Measurements from ENCODE around the gene RARG. TPM values are rescaled to one million over a fixed set of nuclear protein-coding genes. Genes with fewer than 3 reads are reported as not detected.
"Not testable (repeated sequence)": the region's sequence is repeated elsewhere in the genome, so short reads cannot be mapped to it uniquely, and the experiment has no call there.

Gene RARG
- total RNA-seq, 1 donor from 2014 or later: 6.1 TPM

GRCh38 chr12:53170215-53170614 lies 61.8 kb downstream of the RARG start:
- no peak for TF ChIP-seq CTCF (IDR thresholded peaks at IDR 0.05; ENCODE audit: insufficient read depth, low read length, poor library complexity, severe bottlenecking)
- H3K27me3 ChIP-seq (ENCODE audit: control insufficient read depth, insufficient read depth, low read length): no peaks in the 10 kb centered on the region
- DNase-seq (ENCODE audit: low read depth): no peak
- H3K4me3 ChIP-seq (ENCODE audit: low read depth, low read length): no peak overlapping the region
- no peaks in the 10 kb centered on the region for H3K36me3 ChIP-seq (ENCODE audit: control insufficient read depth, insufficient read depth, low read length)

GRCh38 chr12:53169644-53170043 lies 62.4 kb downstream of the RARG start:
- no peak for TF ChIP-seq CTCF (IDR thresholded peaks at IDR 0.05; ENCODE audit: insufficient read depth, low read length, poor library complexity, severe bottlenecking)
- no peak for DNase-seq (ENCODE audit: low read depth)
- H3K36me3 ChIP-seq (ENCODE audit: control insufficient read depth, insufficient read depth, low read length): no peaks in the 10 kb centered on the region
- H3K27me3 ChIP-seq (ENCODE audit: control insufficient read depth, insufficient read depth, low read length): no peaks in the 10 kb centered on the region
- H3K4me3 ChIP-seq (ENCODE audit: low read depth, low read length): no peak overlapping the region

GRCh38 chr12:53166837-53167236 lies 65.2 kb downstream of the RARG start:
- Histone ChIP-seq H3K4me3 (ENCODE audit: low read depth, low read length) (no peak overlapping the region), H3K27me3 (ENCODE audit: control insufficient read depth, insufficient read depth, low read length) (no peaks in the 10 kb centered on the region), H3K36me3 (ENCODE audit: control insufficient read depth, insufficient read depth, low read length) (no peaks in the 10 kb centered on the region)
- DNase-seq (ENCODE audit: low read depth): no peak
- TF ChIP-seq CTCF (IDR thresholded peaks at IDR 0.05; ENCODE audit: insufficient read depth, low read length, poor library complexity, severe bottlenecking): no peak

GRCh38 chr12:53163008-53163407 lies 69.0 kb downstream of the RARG start:
- H3K36me3 ChIP-seq (ENCODE audit: control insufficient read depth, insufficient read depth, low read length); DNase-seq (ENCODE audit: low read depth); H3K4me3 ChIP-seq (ENCODE audit: low read depth, low read length); H3K27me3 ChIP-seq (ENCODE audit: control insufficient read depth, insufficient read depth, low read length): not testable (repeated sequence)

GRCh38 chr12:53161119-53161911 lies 70.7 kb downstream of the RARG start:
- H3K4me3 ChIP-seq (ENCODE audit: low read depth, low read length): no peak overlapping the region
- H3K36me3 ChIP-seq (ENCODE audit: control insufficient read depth, insufficient read depth, low read length): no peaks in the 10 kb centered on the region
- no peaks in the 10 kb centered on the region for H3K27me3 ChIP-seq (ENCODE audit: control insufficient read depth, insufficient read depth, low read length)
- no peak for TF ChIP-seq CTCF (IDR thresholded peaks at IDR 0.05; ENCODE audit: insufficient read depth, low read length, poor library complexity, severe bottlenecking)
- DNase-seq (ENCODE audit: low read depth): no peak

- Histone ChIP-seq H3K36me3 (ENCODE audit: control insufficient read depth, insufficient read depth, low read length) (no peaks in the 10 kb centered on the region), H3K27me3 (ENCODE audit: control insufficient read depth, insufficient read depth, low read length) (no peaks in the 10 kb centered on the region)
- no peak for TF ChIP-seq CTCF (IDR thresholded peaks at IDR 0.05; ENCODE audit: insufficient read depth, low read length, poor library complexity, severe bottlenecking)
These were observed 71.3 kb downstream of the RARG start for GRCh38 chr12:53160673-53161072.

More at GRCh38 chr12:53160673-53161072, 71.3 kb downstream of the RARG start:
- H3K4me3 ChIP-seq (ENCODE audit: low read depth, low read length): no peak overlapping the region
- DNase-seq (ENCODE audit: low read depth): no peak

Other genes with a start within 250 kb of the RARG start
- 484 and 526 TPM in 2 replicates for gene EIF4B, start 225.8 kb downstream of the RARG start, total RNA-seq
- gene TNS2, start 182.1 kb downstream of the RARG start, total RNA-seq: 3.8 and 10.1 TPM in 2 replicates
- 32.0 and 32.3 TPM in 2 replicates for gene SPRYD3, start 152.8 kb downstream of the RARG start, total RNA-seq
- 21.4 and 33.7 TPM in 2 replicates for gene IGFBP6, start 134.5 kb downstream of the RARG start, total RNA-seq
- 0.07 TPM in 1 of 2 replicates, not detected in the other for gene SOAT2, start 128.7 kb downstream of the RARG start, total RNA-seq
- 9.1 and 9.9 TPM in 2 replicates for gene ZNF740, start 51.5 kb downstream of the RARG start, total RNA-seq
- gene CSAD, start 51.3 kb downstream of the RARG start, total RNA-seq: 5.3 and 9.1 TPM in 2 replicates
- 0.75 and 1.6 TPM in 2 replicates for gene ITGB7, start 25.0 kb downstream of the RARG start, total RNA-seq
- gene ESPL1, start 36.1 kb upstream of the RARG start, total RNA-seq: 2.2 and 4.0 TPM in 2 replicates
- gene PFDN5, start 63.3 kb upstream of the RARG start, total RNA-seq: 291 and 301 TPM in 2 replicates
- 73.1 and 75.3 TPM in 2 replicates for gene MYG1, start 67.5 kb upstream of the RARG start, total RNA-seq
- gene AAAS, start 89.4 kb upstream of the RARG start, total RNA-seq: 56.3 and 62.3 TPM in 2 replicates
- gene SP7, start 104.1 kb upstream of the RARG start, total RNA-seq: not detected in 2 replicates
- 57.3 and 63.9 TPM in 2 replicates for gene SP1, start 148.0 kb upstream of the RARG start, total RNA-seq
- not detected in 2 replicates for gene AMHR2, start 191.6 kb upstream of the RARG start, total RNA-seq
- 82.7 and 91.4 TPM in 2 replicates for gene PRR13, start 209.5 kb upstream of the RARG start, total RNA-seq
- gene PCBP2, start 219.9 kb upstream of the RARG start, total RNA-seq: 350 and 379 TPM in 2 replicates

All from kidney epithelial cell (primary cell).